Spleen (tissue), 7 donors: ENCODE measurements around the gene KCNAB2.

ENCODE experiments used
- POLR2A ChIP-seq, 3 donors: fragments of 450-650 bp; IDR thresholded peaks; one replicate each; pipeline ENCODE4 v1.5.1; 2017; ENCODE audit warnings: antibody characterized with exemption in 3 of 3, mild to moderate bottlenecking in 1 of 3
- POLR2AphosphoS5 ChIP-seq, 3 donors: sonication (generic); formaldehyde crosslinking; IDR thresholded peaks; one replicate each; pipeline ENCODE4 v1.5.1; 2017; ENCODE audit warnings: antibody characterized with exemption in 3 of 3
- TF ChIP-seq, protein P1 (sequence below), 11 experiments: fragments of 200-600 bp in 7 of 11; fragments of 450-650 bp in 4 of 11; sonication (generic) in 4 of 11; IDR thresholded peaks in 8 of 11; conservative IDR thresholded peaks in 3 of 11; 1 replicate in 7 of 11; 2 replicates in 4 of 11; pipeline versions ENCODE4 v1.4.0 to v1.8.0; 2016 to 2021; ENCODE audit warnings: antibody characterized with exemption in 11 of 11, inconsistent platforms in 4 of 11, mild to moderate bottlenecking in 1 of 11
- donor health status: DM: no; HTN: no; CAD: no; lungs with moderate emphysema.
- donor health status: DM: no; HTN: no; CAD: no.
- donor health status: DM: no; HTN: no; CAD: no.

DNA sequence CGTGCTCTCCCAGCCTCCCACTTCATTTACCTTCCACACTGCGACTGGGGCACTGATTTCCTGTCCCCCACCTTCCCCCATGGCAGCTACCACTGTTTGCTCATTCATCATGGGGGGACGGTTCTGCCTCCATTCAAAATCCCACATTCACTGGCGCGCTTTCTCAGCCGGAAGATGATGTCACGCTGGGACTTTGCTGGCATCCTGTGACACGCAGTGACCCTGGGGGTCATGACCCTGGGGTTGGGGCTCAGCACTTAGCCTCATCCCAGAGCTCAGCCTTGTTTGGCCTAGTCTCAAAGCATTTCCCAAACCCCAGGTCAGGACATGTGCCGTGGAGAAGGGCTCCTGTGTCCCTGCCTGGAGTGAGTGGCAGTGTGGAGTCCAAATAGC lies 582 bp upstream of the KCNAB2 start:
- TF ChIP-seq, protein P1, sequence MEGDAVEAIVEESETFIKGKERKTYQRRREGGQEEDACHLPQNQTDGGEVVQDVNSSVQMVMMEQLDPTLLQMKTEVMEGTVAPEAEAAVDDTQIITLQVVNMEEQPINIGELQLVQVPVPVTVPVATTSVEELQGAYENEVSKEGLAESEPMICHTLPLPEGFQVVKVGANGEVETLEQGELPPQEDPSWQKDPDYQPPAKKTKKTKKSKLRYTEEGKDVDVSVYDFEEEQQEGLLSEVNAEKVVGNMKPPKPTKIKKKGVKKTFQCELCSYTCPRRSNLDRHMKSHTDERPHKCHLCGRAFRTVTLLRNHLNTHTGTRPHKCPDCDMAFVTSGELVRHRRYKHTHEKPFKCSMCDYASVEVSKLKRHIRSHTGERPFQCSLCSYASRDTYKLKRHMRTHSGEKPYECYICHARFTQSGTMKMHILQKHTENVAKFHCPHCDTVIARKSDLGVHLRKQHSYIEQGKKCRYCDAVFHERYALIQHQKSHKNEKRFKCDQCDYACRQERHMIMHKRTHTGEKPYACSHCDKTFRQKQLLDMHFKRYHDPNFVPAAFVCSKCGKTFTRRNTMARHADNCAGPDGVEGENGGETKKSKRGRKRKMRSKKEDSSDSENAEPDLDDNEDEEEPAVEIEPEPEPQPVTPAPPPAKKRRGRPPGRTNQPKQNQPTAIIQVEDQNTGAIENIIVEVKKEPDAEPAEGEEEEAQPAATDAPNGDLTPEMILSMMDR (IDR thresholded peaks at IDR 0.05 in 8 of 11, conservative IDR thresholded peaks at IDR 0.05 in 3 of 11) = no peak
- TF ChIP-seq POLR2A (IDR thresholded peaks at IDR 0.05) = no peak
- no peak for TF ChIP-seq POLR2AphosphoS5 (IDR thresholded peaks at IDR 0.05)
